WTC11 (cell line): ENCODE results near the gene MCL1. TPM values are rescaled to one million over a fixed set of nuclear protein-coding genes. Genes with fewer than 3 reads are reported as not detected.

Experiments
- ATAC-seq: fragments of 200-7000 bp; cut with Tn5 transposase; 2 replicates; pipeline ENCODE4 v1.10.0; 2021; ENCODE audit warnings: mild to moderate bottlenecking, moderate library complexity
- CTCF ChIA-PET: fragments of 300-600 bp; sonication (Branson Sonifier 250); formaldehyde crosslinking; loops from one replicate; lab custom pipeline; 2021; ENCODE audit warnings: antibody characterized with exemption; lab: Charles Lee
- POLR2A ChIA-PET: fragments of 350-600 bp; sonication (Branson Sonifier 250); formaldehyde crosslinking; loops from one replicate; lab custom pipeline; 2021; ENCODE audit warnings: antibody characterized with exemption; lab: Charles Lee
- DNase-seq: peaks from one replicate; pipeline ENCODE4 v3.0.0; 2021; ENCODE audit warnings: low spot score
- H3K27ac Mint-ChIP-seq: 2 replicates; pipeline ENCODE4 v1.8.0; 2021; ENCODE audit warnings: mixed read lengths
- H3K27me3 Mint-ChIP-seq: 2 replicates; pipeline ENCODE4 v1.8.0; 2021; ENCODE audit warnings: low read depth, mild to moderate bottlenecking, moderate library complexity, mixed read lengths
- H3K36me3 Mint-ChIP-seq: 2 replicates; pipeline ENCODE4 v1.8.0; 2021; ENCODE audit warnings: mixed read lengths
- H3K4me1 Mint-ChIP-seq: 2 replicates; pipeline ENCODE4 v1.8.0; 2022; ENCODE audit warnings: mixed read lengths
- H3K4me3 Mint-ChIP-seq: 2 replicates; pipeline ENCODE4 v1.8.0; 2021; ENCODE audit warnings: mild to moderate bottlenecking, moderate library complexity, mixed read lengths
- H3K9me3 Mint-ChIP-seq: 2 replicates; pipeline ENCODE4 v1.8.0; 2021; ENCODE audit warnings: mixed read lengths
- ERG ChIP-seq: fragments of 250-450 bp; sonication (Bioruptor Pico); IDR thresholded peaks from 2 replicates; pipeline ENCODE4 v1.8.0; 2021; ENCODE audit warnings: mild to moderate bottlenecking
- FOXP1 ChIP-seq: sonication (generic); formaldehyde crosslinking; IDR thresholded peaks from 2 replicates; pipeline ENCODE4 v1.8.0; 2022; ENCODE audit warnings: missing genetic modification reagents, mild to moderate bottlenecking, moderate library complexity, borderline replicate concordance
- TEAD4 ChIP-seq: sonication (generic); formaldehyde crosslinking; IDR thresholded peaks from 2 replicates; pipeline ENCODE4 v1.8.0; 2022; ENCODE audit warnings: mild to moderate bottlenecking, missing genetic modification reagents
- ZNF121 ChIP-seq: sonication (generic); formaldehyde crosslinking; IDR thresholded peaks from 2 replicates; pipeline ENCODE4 v1.8.0; 2023; ENCODE audit warnings: missing genetic modification reagents
- ZNF263 ChIP-seq: sonication (generic); formaldehyde crosslinking; IDR thresholded peaks from 2 replicates; pipeline ENCODE4 v1.8.1; 2022; ENCODE audit warnings: low read depth, mild to moderate bottlenecking, moderate library complexity, missing genetic modification reagents
- ZNF416 ChIP-seq: fragments of 250-450 bp; sonication (Bioruptor Pico); IDR thresholded peaks from 2 replicates; pipeline ENCODE4 v1.9.0; 2021; ENCODE audit warnings: mild to moderate bottlenecking, inconsistent platforms
- total RNA-seq: library from RNA; stranded (reverse); gene quantifications from 3 replicates; pipeline ENCODE4 v1.2.3, GENCODE V29; 2021
- TF ChIP-seq, protein P1 (sequence below): sonication (generic); formaldehyde crosslinking; IDR thresholded peaks from 2 replicates; pipeline ENCODE4 v1.8.1; 2023; ENCODE audit warnings: mild to moderate bottlenecking, missing genetic modification reagents, moderate library complexity
- TF ChIP-seq, protein P2 (sequence below): sonication (generic); formaldehyde crosslinking; IDR thresholded peaks from 2 replicates; pipeline ENCODE4 v1.8.0; 2023; ENCODE audit warnings: missing genetic modification reagents, mild to moderate bottlenecking, borderline replicate concordance
- TF ChIP-seq, protein P3 (sequence below): sonication (generic); formaldehyde crosslinking; IDR thresholded peaks from 2 replicates; pipeline ENCODE4 v1.8.1; 2022; ENCODE audit warnings: mild to moderate bottlenecking, missing genetic modification reagents, moderate library complexity, borderline replicate concordance
- TF ChIP-seq, protein P4 (sequence below): sonication (generic); formaldehyde crosslinking; IDR thresholded peaks from 2 replicates; pipeline ENCODE4 v1.8.1; 2023; ENCODE audit warnings: mild to moderate bottlenecking, moderate library complexity, missing genetic modification reagents

The MCL1 gene
- total RNA-seq, 1 experiment from 2014 or later = 191 TPM

GRCh38 chr1:150544204-150544603 is 35.2 kb downstream of the MCL1 start (continued):
- TF ChIP-seq, protein P1, sequence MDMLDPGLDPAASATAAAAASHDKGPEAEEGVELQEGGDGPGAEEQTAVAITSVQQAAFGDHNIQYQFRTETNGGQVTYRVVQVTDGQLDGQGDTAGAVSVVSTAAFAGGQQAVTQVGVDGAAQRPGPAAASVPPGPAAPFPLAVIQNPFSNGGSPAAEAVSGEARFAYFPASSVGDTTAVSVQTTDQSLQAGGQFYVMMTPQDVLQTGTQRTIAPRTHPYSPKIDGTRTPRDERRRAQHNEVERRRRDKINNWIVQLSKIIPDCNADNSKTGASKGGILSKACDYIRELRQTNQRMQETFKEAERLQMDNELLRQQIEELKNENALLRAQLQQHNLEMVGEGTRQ (CRISPR knock-in tag) = no peak
- TF ChIP-seq, protein P2, sequence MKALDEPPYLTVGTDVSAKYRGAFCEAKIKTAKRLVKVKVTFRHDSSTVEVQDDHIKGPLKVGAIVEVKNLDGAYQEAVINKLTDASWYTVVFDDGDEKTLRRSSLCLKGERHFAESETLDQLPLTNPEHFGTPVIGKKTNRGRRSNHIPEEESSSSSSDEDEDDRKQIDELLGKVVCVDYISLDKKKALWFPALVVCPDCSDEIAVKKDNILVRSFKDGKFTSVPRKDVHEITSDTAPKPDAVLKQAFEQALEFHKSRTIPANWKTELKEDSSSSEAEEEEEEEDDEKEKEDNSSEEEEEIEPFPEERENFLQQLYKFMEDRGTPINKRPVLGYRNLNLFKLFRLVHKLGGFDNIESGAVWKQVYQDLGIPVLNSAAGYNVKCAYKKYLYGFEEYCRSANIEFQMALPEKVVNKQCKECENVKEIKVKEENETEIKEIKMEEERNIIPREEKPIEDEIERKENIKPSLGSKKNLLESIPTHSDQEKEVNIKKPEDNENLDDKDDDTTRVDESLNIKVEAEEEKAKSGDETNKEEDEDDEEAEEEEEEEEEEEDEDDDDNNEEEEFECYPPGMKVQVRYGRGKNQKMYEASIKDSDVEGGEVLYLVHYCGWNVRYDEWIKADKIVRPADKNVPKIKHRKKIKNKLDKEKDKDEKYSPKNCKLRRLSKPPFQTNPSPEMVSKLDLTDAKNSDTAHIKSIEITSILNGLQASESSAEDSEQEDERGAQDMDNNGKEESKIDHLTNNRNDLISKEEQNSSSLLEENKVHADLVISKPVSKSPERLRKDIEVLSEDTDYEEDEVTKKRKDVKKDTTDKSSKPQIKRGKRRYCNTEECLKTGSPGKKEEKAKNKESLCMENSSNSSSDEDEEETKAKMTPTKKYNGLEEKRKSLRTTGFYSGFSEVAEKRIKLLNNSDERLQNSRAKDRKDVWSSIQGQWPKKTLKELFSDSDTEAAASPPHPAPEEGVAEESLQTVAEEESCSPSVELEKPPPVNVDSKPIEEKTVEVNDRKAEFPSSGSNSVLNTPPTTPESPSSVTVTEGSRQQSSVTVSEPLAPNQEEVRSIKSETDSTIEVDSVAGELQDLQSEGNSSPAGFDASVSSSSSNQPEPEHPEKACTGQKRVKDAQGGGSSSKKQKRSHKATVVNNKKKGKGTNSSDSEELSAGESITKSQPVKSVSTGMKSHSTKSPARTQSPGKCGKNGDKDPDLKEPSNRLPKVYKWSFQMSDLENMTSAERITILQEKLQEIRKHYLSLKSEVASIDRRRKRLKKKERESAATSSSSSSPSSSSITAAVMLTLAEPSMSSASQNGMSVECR (CRISPR knock-in tag) = no peak
- no peak for TF ChIP-seq ZNF263

GRCh38 chr1:150543500-150544143 is 35.8 kb downstream of the MCL1 start:
- DNase-seq (no peak), ATAC-seq (no peak)
- Mint-ChIP-seq H3K4me1 (peaks cover 6% of the 10 kb centered on the region), H3K9me3 (no peaks in the 10 kb centered on the region), H3K27ac (no peak overlapping the region), H3K36me3 (no peaks in the 10 kb centered on the region), H3K27me3 (peaks cover 22% of the 10 kb centered on the region), H3K4me3 (no peak overlapping the region)
- POLR2A ChIA-PET = no interaction called here
- TF ChIP-seq, protein P3, sequence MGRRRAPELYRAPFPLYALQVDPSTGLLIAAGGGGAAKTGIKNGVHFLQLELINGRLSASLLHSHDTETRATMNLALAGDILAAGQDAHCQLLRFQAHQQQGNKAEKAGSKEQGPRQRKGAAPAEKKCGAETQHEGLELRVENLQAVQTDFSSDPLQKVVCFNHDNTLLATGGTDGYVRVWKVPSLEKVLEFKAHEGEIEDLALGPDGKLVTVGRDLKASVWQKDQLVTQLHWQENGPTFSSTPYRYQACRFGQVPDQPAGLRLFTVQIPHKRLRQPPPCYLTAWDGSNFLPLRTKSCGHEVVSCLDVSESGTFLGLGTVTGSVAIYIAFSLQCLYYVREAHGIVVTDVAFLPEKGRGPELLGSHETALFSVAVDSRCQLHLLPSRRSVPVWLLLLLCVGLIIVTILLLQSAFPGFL (CRISPR knock-in tag) = no peak
- CTCF ChIA-PET = interaction anchor here (1.0 to 1.9 kb wide), 3 partner anchors 8 to 16 kb away, joined by 4 to 11 read pairs (median 7); no protein-coding TSS in a partner anchor

DNA sequence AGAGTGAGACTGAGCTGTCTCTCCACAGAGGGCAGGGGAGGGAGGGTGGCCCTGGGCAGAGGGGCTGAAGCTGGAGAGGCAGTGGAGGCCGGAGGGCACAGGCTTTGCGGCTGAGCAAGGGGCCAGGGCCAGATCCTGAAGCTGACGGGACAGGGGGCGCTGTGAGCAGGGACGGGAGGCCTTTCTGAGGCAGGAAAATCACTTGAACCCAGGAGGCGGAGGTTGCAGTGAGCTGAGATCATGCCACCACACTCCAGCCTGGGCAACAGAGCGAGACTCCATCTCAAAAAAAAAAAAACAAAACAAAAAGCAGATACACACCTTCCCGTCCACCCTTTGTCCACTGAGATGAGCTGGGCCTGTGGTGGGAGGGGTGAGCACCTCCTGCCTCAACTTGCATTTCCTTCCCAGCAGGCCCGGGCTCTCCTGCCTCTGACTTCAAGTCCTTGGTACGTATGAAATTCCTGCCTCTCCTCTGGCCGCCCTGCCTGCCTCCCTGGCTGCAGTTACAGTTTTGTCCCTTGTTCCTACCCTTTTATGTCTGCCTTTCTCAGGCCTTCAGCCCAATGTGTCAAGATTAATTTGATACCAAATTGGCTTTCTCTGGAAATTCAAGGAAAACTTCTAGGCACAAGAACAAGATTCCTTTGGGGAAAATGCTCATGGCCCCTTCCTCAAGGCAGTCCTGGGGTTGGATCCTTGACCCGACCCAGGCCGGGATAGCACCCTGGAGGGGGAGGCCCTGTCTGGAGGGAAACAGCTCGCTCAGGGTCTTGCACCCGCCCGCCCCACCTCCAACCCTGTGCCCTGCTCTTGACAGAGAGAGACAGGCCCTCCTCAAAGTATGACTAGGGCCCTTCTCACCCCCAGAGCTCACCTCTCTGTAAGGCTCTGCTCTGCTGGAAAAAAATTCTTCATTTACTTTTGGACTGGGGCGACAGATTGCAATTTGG is 41.4 kb downstream of the MCL1 start:
- no peaks in the 10 kb centered on the region for H3K36me3 Mint-ChIP-seq
- POLR2A ChIA-PET = interaction anchor here (1.0 to 1.8 kb wide), 6 partner anchors 11 to 91 kb away, joined by 3 to 7 read pairs (median 6); partner anchors contain the start of genes ADAMTSL4, ENSA and FALEC
- CTCF ChIA-PET = interaction anchor here (0.6 to 8.6 kb wide), 34 partner anchors 8 to 628 kb away, joined by 3 to 144 read pairs (median 4); partner anchors contain the start of genes ADAMTSL4, CA14, ENSA and FALEC
- H3K4me1 Mint-ChIP-seq = peaks cover 17% of the 10 kb centered on the region
- peak; percentile 76 for DNase-seq
- H3K4me3 Mint-ChIP-seq = no peak overlapping the region
- no peaks in the 10 kb centered on the region for H3K9me3 Mint-ChIP-seq
- TF ChIP-seq, protein P4, sequence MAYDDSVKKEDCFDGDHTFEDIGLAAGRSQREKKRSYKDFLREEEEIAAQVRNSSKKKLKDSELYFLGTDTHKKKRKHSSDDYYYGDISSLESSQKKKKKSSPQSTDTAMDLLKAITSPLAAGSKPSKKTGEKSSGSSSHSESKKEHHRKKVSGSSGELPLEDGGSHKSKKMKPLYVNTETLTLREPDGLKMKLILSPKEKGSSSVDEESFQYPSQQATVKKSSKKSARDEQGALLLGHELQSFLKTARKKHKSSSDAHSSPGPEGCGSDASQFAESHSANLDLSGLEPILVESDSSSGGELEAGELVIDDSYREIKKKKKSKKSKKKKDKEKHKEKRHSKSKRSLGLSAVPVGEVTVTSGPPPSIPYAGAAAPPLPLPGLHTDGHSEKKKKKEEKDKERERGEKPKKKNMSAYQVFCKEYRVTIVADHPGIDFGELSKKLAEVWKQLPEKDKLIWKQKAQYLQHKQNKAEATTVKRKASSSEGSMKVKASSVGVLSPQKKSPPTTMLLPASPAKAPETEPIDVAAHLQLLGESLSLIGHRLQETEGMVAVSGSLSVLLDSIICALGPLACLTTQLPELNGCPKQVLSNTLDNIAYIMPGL = 0 out of 2 replicates have a peak, but pooled peaks have one; percentile 41
- peak; percentile 25; the same call in 1 of the 2 replicates for TF ChIP-seq FOXP1 (CRISPR knock-in tag)
- peak; percentile 95 for TF ChIP-seq ZNF121 (CRISPR knock-in tag)
- no peak for TF ChIP-seq TEAD4 (CRISPR knock-in tag)
- TF ChIP-seq ZNF416 (CRISPR knock-in tag) = 0 out of 2 replicates have a peak, but pooled peaks have one; percentile 51
- TF ChIP-seq ERG (CRISPR knock-in tag) = no peak
- H3K27me3 Mint-ChIP-seq = no peaks in the 10 kb centered on the region
- ATAC-seq = peak; percentile 85
- peak overlapping the region; percentile 90 for H3K27ac Mint-ChIP-seq
